Mononuclear cell (primary cell): ENCODE results near the gene CARS2. TPM values are rescaled to one million over a fixed set of nuclear protein-coding genes. Genes with fewer than 3 reads are reported as not detected.
"Not testable (repeated sequence)": the region's sequence is repeated elsewhere in the genome, so short reads cannot be mapped to it uniquely, and the experiment has no call there.

Experiments
- H3K27me3 ChIP-seq: 2 replicates; pipeline ENCODE4 v1.6.0; 2011; ENCODE audit warnings: low read length, control low read depth; ENCODE audit not compliant: insufficient read depth
- H3K4me1 ChIP-seq: 2 replicates; pipeline ENCODE4 v1.5.1; 2011; ENCODE audit warnings: mild to moderate bottlenecking, low read length, control low read depth; ENCODE audit not compliant: insufficient read depth
- H3K4me3 ChIP-seq: 2 replicates; pipeline ENCODE4 v1.5.1; 2011; ENCODE audit warnings: mild to moderate bottlenecking, low read length, moderate library complexity
- H3K9me3 ChIP-seq: 2 replicates; pipeline ENCODE4 v1.5.1; 2011; ENCODE audit warnings: low read depth, mild to moderate bottlenecking, control low read depth, low read length
- total RNA-seq: library from RNA; depleted of rRNA; stranded (reverse); fragments of >200 nt; gene quantifications from one replicate; pipeline ENCODE4 v1.2.3, GENCODE V29; 2012

Gene CARS2
- total RNA-seq, 1 donor = 44.4 TPM

DNA sequence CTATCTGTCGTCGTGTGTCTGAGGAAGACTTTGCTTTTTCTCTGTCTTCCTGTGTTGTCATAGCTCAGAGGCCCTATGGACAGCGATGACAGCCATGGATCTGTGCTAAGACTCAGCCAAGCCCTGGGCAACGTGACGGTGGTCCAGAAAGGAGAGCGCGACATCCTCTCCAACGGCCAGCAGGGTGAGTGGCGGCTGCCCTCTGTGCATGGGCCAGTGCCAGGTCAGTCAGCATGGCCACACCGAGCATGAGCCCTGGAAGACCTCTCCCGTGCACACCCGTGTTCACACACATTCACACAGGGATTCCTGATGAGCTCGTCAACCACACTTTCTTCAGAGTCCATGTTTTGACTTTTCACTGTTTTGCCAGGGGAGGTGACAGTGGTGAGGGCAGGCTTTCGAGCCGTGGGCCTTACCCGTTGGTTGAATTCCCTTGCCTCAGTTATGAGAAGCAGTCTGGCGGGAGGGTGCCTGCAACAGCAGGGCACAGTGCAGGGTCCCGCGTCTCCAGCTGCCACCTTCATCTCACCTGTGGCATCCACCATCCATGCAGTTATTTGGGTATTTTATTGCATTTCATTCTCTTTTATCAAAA lies 70.4 kb downstream of the CARS2 start:
- Histone ChIP-seq H3K27me3 (no peaks in the 10 kb centered on the region), H3K4me3 (no peak overlapping the region)

GRCh38 chr13:110634558-110634957 lies 71.4 kb downstream of the CARS2 start:
- H3K9me3 ChIP-seq = no peaks in the 10 kb centered on the region
- H3K27me3 ChIP-seq = no peaks in the 10 kb centered on the region
- H3K4me3 ChIP-seq = no peak overlapping the region
- H3K4me1 ChIP-seq = no peaks in the 10 kb centered on the region

More for the DNA sequence above, 70.4 kb downstream of the CARS2 start:
- H3K4me1 ChIP-seq = no peaks in the 10 kb centered on the region
- no peaks in the 10 kb centered on the region for H3K9me3 ChIP-seq

GRCh38 chr13:110633776-110634175 lies 72.1 kb downstream of the CARS2 start:
- Histone ChIP-seq H3K9me3 (no peaks in the 10 kb centered on the region), H3K4me1 (no peaks in the 10 kb centered on the region)

GRCh38 chr13:110632255-110632654 lies 73.7 kb downstream of the CARS2 start:
- not testable (repeated sequence) for H3K27me3 ChIP-seq, H3K4me3 ChIP-seq, H3K9me3 ChIP-seq, H3K4me1 ChIP-seq

More at GRCh38 chr13:110633776-110634175, 72.1 kb downstream of the CARS2 start:
- no peaks in the 10 kb centered on the region for H3K27me3 ChIP-seq
- H3K4me3 ChIP-seq = no peak overlapping the region

- Histone ChIP-seq H3K9me3 (no peaks in the 10 kb centered on the region), H3K4me3 (no peak overlapping the region)
Observed at GRCh38 chr13:110630566-110631119, 75.3 kb downstream of the CARS2 start.

DNA sequence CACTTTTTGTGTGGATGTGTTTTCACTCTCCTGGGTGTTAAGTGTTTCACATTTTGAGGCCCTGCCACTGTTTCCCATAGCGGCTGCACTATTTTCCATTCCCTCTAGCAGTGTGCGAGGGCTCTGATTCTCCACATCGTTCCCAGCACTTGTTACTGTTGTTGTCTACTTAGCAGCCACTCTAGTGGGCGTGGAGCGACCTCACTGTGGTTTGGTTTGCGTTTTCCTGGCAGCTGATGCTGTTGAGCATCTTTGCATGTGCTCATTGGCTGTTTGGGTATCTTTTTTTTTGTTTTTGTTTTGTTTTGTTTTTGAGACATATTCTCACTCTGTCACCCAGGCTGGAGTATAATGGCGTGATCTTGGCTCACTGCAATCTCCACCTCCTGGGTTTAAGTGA lies 76.2 kb downstream of the CARS2 start:
- Histone ChIP-seq H3K4me3 (no peak overlapping the region), H3K27me3 (no peaks in the 10 kb centered on the region), H3K9me3 (no peaks in the 10 kb centered on the region), H3K4me1 (no peaks in the 10 kb centered on the region)

More at GRCh38 chr13:110630566-110631119, 75.3 kb downstream of the CARS2 start:
- Histone ChIP-seq H3K27me3 (no peaks in the 10 kb centered on the region), H3K4me1 (no peaks in the 10 kb centered on the region)

GRCh38 chr13:110628952-110629701 lies 76.8 kb downstream of the CARS2 start:
- Histone ChIP-seq H3K4me3 (no peak overlapping the region), H3K4me1 (no peaks in the 10 kb centered on the region), H3K9me3 (no peaks in the 10 kb centered on the region), H3K27me3 (no peaks in the 10 kb centered on the region)

GRCh38 chr13:110628477-110628793 lies 77.5 kb downstream of the CARS2 start:
- Histone ChIP-seq H3K4me3 (no peak overlapping the region), H3K4me1 (no peaks in the 10 kb centered on the region), H3K27me3 (no peaks in the 10 kb centered on the region), H3K9me3 (no peaks in the 10 kb centered on the region)

DNA sequence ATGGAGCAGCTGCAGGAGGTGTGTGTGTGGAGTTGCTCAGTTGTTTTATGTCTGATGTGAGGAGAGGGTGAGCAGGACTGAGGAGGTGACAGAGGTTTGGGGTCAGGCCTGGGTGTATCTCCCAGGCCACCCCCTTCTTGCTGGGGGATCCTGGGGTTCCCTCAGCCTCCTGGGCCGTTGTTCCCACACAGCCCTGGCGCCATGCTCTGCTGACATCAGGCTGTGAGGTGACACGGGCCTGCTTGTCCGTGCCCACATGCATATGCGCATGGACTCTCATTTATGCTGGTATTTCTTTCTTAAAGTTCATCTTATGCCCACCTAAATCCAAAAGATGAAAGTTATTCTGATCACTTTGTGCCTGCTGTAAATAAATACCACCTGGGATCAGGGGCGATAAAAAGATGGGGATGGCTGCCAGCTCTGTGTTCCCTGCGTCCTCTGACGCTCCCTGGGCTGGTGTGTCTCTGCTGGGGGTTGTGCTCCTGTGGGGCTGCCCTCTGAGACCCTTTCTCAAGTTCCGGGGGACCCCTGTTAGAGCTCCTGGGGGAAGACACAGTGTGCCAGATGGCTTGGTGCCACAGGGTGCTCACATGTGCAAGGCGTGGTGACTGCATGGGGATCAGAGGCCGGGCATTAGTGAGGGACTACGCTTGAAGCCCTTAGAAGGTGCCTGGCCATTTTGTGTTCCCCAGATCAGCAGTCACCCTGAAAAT lies 78.0 kb downstream of the CARS2 start:
- Histone ChIP-seq H3K9me3 (no peaks in the 10 kb centered on the region), H3K27me3 (no peaks in the 10 kb centered on the region), H3K4me1 (no peaks in the 10 kb centered on the region)

GRCh38 chr13:110627351-110627750 lies 78.6 kb downstream of the CARS2 start:
- no peaks in the 10 kb centered on the region for H3K4me1 ChIP-seq
- H3K27me3 ChIP-seq = no peaks in the 10 kb centered on the region
- H3K9me3 ChIP-seq = no peaks in the 10 kb centered on the region
- no peak overlapping the region for H3K4me3 ChIP-seq

More for the DNA sequence above, 78.0 kb downstream of the CARS2 start:
- no peak overlapping the region for H3K4me3 ChIP-seq

GRCh38 chr13:110626521-110626920 lies 79.4 kb downstream of the CARS2 start:
- Histone ChIP-seq H3K4me3 (no peak overlapping the region), H3K9me3 (no peaks in the 10 kb centered on the region), H3K27me3 (no peaks in the 10 kb centered on the region), H3K4me1 (no peaks in the 10 kb centered on the region)

- Histone ChIP-seq H3K9me3 (no peaks in the 10 kb centered on the region), H3K4me1 (no peaks in the 10 kb centered on the region)
Observed at GRCh38 chr13:110625771-110626321, 80.1 kb downstream of the CARS2 start.

GRCh38 chr13:110624766-110625756 lies 80.9 kb downstream of the CARS2 start:
- H3K9me3 ChIP-seq = no peaks in the 10 kb centered on the region
- no peaks in the 10 kb centered on the region for H3K4me1 ChIP-seq
- no peaks in the 10 kb centered on the region for H3K27me3 ChIP-seq
- no peak overlapping the region for H3K4me3 ChIP-seq

More at GRCh38 chr13:110625771-110626321, 80.1 kb downstream of the CARS2 start:
- H3K4me3 ChIP-seq = no peak overlapping the region
- H3K27me3 ChIP-seq = no peaks in the 10 kb centered on the region

- H3K9me3 ChIP-seq = no peaks in the 10 kb centered on the region
- no peaks in the 10 kb centered on the region for H3K27me3 ChIP-seq
- no peak overlapping the region for H3K4me3 ChIP-seq
- peaks cover 15% of the 10 kb centered on the region for H3K4me1 ChIP-seq
Observed at GRCh38 chr13:110620596-110620995, 85.3 kb downstream of the CARS2 start.
